NCI-H345 treated with DMSO at 0.1 percent for 48 hours (cell line): ENCODE measurements around the gene ARAP2.

Source experiments
- DNase-seq: peaks from one replicate; lab custom pipeline; 2025; ENCODE audit not compliant: unreplicated experiment; lab: John Stamatoyannopoulos, UW

Gene ARAP2

GRCh38 chr4:36244257-36245082 is at the start of gene ARAP2:
ARAP2 (minus strand) TSS chr4:36244514; CDS start chr4:36229486, 15,028 bp downstream.
- DNase-seq: no peak

- no peak for DNase-seq
These were observed 48.4 kb upstream of the ARAP2 start for GRCh38 chr4:36292556-36293188.

DNA sequence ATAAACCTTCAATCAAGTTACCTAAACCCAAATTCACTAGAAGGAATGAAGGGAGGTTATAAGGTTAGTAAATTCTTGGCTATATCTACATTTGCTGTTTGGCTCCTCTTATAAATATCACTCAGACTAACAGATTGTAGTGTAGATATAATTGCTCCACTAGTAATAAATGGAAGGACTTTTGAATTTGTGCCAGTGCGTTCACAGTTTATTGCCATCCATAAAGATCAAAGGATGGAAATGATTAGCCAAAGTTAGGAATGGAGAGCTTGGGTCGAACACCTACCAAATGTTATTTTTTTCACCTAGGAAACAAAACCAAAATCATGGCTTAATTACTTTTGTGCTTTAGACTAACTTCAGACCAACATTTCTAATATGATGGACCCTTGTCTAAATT is 46.3 kb upstream of the ARAP2 start:
- no peak for DNase-seq

GRCh38 chr4:36288731-36289426 is 44.6 kb upstream of the ARAP2 start:
- DNase-seq: no peak

DNA sequence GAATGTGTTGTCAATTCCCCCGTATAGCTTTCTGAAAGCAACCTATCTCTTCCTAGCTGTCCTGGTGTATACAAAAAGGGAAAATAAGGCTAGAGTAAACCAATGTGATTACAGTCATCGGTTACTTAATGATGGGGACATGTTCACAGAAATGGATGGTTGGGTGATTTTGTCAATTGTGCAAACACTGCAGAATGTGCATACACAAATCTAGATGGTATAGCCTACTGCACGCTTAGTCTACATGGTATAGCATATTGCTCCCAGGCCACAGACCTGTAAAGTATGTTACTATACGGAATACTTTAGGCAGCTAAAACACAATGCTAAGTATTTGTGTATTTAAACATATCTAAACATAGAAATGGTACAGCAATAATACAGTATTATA is 42.2 kb upstream of the ARAP2 start:
- no peak for DNase-seq

- no peak for DNase-seq
These were observed 41.6 kb upstream of the ARAP2 start for GRCh38 chr4:36285784-36286480.

DNA sequence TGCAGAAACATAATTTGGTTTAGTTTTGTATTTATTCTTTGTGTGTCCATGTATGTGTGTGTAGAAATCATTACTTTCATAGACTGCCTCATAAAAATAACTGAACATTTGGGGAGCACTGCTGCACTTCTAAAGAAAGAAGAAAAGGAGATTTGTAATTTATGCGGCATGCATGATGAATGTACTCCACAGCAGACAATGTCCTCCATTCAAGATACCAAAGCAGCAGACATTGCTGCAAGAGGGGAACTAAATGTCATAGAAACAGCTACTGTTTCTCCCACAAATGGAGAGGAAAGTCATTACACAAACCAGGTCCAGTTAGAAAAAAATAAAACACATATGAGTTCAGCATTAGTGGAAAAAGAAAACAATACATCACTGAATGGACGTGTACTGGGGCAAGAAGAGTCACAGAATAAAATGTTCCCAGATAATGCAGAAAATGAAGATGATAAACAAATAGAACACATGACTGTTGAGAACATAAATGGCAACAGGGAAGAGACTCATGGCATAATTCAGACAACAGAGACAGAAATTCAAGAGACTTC is 39.7 kb upstream of the ARAP2 start:
- DNase-seq: no peak

GRCh38 chr4:36282503-36283030 is 38.3 kb upstream of the ARAP2 start:
- no peak for DNase-seq

GRCh38 chr4:36281384-36282106 is 37.2 kb upstream of the ARAP2 start, which contains the start of gene DTHD1:
DTHD1 (plus strand) TSS chr4:36281616; CDS start chr4:36281759, 143 bp downstream.
- DNase-seq: no peak

DNA sequence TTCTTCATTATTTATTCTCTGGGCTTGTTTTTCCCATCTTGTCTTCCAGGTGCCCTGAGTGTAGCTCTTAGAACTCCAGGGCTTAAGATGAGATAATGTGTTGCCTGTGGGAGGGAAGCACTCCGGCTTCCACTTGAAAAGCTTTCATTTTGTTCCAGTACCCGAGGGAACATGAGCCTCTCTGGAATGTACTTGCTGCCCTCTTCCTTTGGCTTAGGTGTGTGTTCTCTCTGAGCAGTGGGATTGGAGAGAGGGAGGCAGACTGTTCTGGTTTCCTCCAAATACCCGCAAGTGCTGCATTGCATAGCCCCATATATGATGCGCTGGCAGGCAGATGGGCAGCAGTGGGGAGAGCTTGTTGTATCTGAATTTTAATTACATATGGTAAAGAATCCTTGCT is 36.2 kb upstream of the ARAP2 start:
- DNase-seq: no peak

DNA sequence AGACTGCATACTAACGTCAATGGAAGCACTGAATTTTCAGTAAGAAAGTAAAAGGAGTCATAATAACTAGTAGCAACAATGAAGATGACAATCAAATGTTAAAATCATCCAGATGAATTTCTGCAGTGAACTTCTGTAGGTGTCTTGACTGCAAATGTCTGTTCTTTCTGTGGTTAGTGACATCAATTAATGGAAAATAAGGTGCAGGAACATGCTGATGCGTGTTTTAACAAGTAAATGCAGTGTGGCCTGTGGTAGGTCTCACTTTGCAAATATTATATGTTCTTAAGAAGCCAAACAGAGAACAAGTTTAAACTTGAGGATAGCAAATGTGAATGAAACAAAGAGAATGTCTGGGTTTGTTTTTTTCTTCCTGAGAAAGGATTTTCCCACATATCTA is 34.5 kb upstream of the ARAP2 start:
- DNase-seq: no peak

- DNase-seq: no peak
These were observed 33.2 kb upstream of the ARAP2 start for GRCh38 chr4:36277533-36277932.

DNA sequence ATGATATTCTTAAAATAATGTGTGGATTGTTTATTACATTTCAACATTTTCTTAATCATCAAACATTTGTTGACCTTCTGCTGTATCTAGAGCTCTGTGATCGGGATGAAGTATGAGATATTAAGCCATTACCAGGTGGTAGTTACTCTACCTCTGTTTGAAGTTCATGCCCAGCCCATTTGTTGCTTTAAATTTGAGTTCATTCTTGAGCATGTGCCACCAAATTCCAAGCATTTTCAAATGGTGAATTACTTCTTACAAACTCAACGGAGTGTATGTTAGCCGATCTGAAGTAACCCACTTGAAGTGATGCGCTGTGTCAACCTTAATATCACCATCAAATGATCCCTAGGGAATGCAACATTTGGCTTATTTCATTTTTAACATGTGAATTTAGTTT is 29.8 kb upstream of the ARAP2 start:
- DNase-seq: no peak

DNA sequence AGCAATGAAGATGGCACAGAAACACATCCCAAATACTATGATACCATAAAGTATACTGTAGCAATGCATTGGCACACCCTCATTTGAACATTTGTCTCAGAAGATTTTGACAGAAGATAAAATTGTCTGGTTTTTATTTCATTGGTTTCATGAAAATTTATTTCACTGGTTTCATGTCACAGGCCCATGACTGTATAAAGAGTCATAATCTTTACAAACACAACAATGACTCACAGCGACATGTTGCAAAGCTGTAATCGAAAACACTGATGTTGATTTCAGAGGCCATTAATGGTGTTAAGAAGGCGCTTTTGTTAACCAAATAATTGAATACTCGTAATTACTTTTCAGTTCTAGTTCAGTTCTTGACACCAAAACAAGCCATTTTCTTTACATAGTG is 29.0 kb upstream of the ARAP2 start:
- DNase-seq: no peak

DNA sequence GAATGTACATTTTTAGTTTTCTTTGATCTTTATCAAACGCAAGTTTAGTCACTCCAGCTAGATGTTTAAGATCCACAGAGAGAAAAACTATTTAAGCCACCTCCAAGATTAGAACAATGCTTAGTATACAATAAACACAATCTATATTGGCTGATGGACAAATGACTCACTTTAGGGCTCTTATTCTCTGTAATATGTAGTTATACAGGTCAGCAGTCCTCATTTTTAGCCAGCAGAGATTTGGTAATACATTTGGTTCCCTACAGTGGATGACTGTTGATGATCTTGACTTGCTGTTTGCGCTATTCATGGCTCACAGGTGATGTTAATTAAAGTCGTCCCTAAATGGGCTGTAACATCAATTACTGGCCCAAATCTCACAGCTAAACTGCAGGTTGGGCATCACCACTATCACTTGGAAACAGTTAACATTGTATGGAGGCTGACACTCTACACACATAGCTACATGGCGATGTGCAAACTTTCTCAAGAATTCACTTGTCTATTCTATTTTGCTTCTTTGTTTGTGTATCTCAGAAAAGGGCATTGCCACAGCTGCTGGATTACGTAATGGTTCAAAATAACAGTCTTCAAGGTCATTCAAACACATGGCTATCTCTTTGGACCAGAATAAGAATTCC is 25.3 kb upstream of the ARAP2 start:
- DNase-seq: no peak

DNA sequence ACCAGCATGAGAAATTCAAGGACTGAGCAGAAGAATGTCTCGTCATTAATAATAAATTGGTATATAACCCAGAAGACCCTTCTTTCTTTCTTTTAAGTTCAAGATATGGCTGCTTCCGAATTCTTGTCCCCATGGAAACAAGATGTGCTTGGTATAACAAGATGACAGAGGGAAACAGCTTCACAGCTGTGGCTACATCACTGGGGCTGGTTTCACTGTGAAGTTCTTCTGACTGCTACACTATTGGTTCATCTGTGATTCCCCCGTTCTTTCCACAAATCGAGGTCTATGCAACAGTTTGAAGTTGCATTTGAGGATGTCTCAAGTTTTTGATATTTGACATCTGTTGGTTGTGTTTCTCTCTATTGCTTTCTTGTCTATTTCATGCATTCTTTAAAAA is 24.8 kb upstream of the ARAP2 start:
- no peak for DNase-seq

- no peak for DNase-seq
These were observed 23.4 kb upstream of the ARAP2 start for GRCh38 chr4:36267486-36268268.

- no peak for DNase-seq
These were observed 20.0 kb upstream of the ARAP2 start for GRCh38 chr4:36264207-36264826.
